Measurements from ENCODE around the gene GOT1.

- TF ChIP-seq EZH2 (IDR thresholded peaks at IDR 0.05; ENCODE audit: borderline replicate concordance, low read depth, low read length, poor library complexity, severe bottlenecking) (no peak), CTCF (conservative IDR thresholded peaks at IDR 0.05; ENCODE audit: low read depth, low read length) (no peak)
Observed at GRCh38 chr10:99424656-99425055, 5.8 kb downstream of the GOT1 start.

Data from A673 (cell line).